ENCODE results near the gene SGCA. TPM values are rescaled to one million over a fixed set of nuclear protein-coding genes. Genes with fewer than 3 reads are reported as not detected.

SGCA gene
- total RNA-seq, 1 experiment from 2014 or later = not detected

- intact Hi-C loops (cut with micrococcal nuclease) = no loop called here
- no peaks in the 10 kb centered on the region for H4K20me1 ChIP-seq (ENCODE audit: low read length)
- DNase-seq = no peak
- H3K4me2 ChIP-seq (ENCODE audit: low read length) = no peak overlapping the region
- no peak overlapping the region for H2AFZ ChIP-seq (ENCODE audit: low read length)
- no peak overlapping the region for H3K9ac ChIP-seq (ENCODE audit: low read length)
- H3K27me3 ChIP-seq (ENCODE audit: low read length) = no peaks in the 10 kb centered on the region
- no peak overlapping the region for H3K27ac ChIP-seq (ENCODE audit: low read length)
- no peaks in the 10 kb centered on the region for H3K9me2 ChIP-seq (replicated peaks; ENCODE audit: low read length)
- no peaks in the 10 kb centered on the region for H3K9me3 ChIP-seq (ENCODE audit: low read length)
- POLR2A ChIA-PET (ENCODE audit: unreplicated experiment) = no interaction called here
- ATAC-seq = no peak
- H3K36me3 ChIP-seq (ENCODE audit: low read depth, low read length) = no peaks in the 10 kb centered on the region
- H3K4me1 ChIP-seq (ENCODE audit: insufficient read depth, low read length) = peaks cover 29% of the 10 kb centered on the region
- no TSS peak for BruUV-seq (replicated peaks)
- TF ChIP-seq EZH2phosphoT487 (IDR thresholded peaks at IDR 0.05; ENCODE audit: borderline replicate concordance, low read length) (no peak), CTCF (conservative IDR thresholded peaks at IDR 0.05; ENCODE audit: low read depth, low read length) (no peak), EZH2 (IDR thresholded peaks at IDR 0.05; ENCODE audit: low read length, unreplicated experiment) (no peak)
- H3K4me3 ChIP-seq (ENCODE audit: low read length) = no peak overlapping the region
- H3F3A ChIP-seq (ENCODE audit: low read length, unreplicated experiment) = no peaks in the 10 kb centered on the region
- H3K79me2 ChIP-seq (ENCODE audit: low read length) = no peaks in the 10 kb centered on the region
- CTCF ChIA-PET = no interaction called here
Observed at GRCh38 chr17:50167371-50167770, 1.6 kb downstream of the SGCA start.

GRCh38 chr17:50168319-50168718 is 2.5 kb downstream of the SGCA start:
- no peaks in the 10 kb centered on the region for H3K79me2 ChIP-seq (ENCODE audit: low read length)
- no peak overlapping the region for H3K27ac ChIP-seq (ENCODE audit: low read length)
- no peak overlapping the region for H3K4me3 ChIP-seq (ENCODE audit: low read length)
- no peaks in the 10 kb centered on the region for H3K27me3 ChIP-seq (ENCODE audit: low read length)
- H3K4me1 ChIP-seq (ENCODE audit: insufficient read depth, low read length) = peaks cover 29% of the 10 kb centered on the region
- intact Hi-C loops (cut with micrococcal nuclease) = no loop called here
- no peaks in the 10 kb centered on the region for H4K20me1 ChIP-seq (ENCODE audit: low read length)
- TF ChIP-seq EZH2phosphoT487 (IDR thresholded peaks at IDR 0.05; ENCODE audit: borderline replicate concordance, low read length) (no peak), EZH2 (IDR thresholded peaks at IDR 0.05; ENCODE audit: low read length, unreplicated experiment) (no peak), CTCF (conservative IDR thresholded peaks at IDR 0.05; ENCODE audit: low read depth, low read length) (no peak)
- no peaks in the 10 kb centered on the region for H3K36me3 ChIP-seq (ENCODE audit: low read depth, low read length)
- no peaks in the 10 kb centered on the region for H3K9me2 ChIP-seq (replicated peaks; ENCODE audit: low read length)
- H3K9ac ChIP-seq (ENCODE audit: low read length) = no peak overlapping the region
- no peaks in the 10 kb centered on the region for H3F3A ChIP-seq (ENCODE audit: low read length, unreplicated experiment)
- ATAC-seq (no peak), DNase-seq (no peak)
- no TSS peak for BruUV-seq (replicated peaks)
- H2AFZ ChIP-seq (ENCODE audit: low read length) = no peak overlapping the region
- ChIA-PET POLR2A (ENCODE audit: unreplicated experiment) (no interaction called here), CTCF (interaction anchor here (0.6 kb wide), 1 partner anchor 28 kb away, joined by 3 read pairs; no protein-coding TSS in a partner anchor)
- no peak overlapping the region for H3K4me2 ChIP-seq (ENCODE audit: low read length)
- no peaks in the 10 kb centered on the region for H3K9me3 ChIP-seq (ENCODE audit: low read length)

- no TSS peak for BruUV-seq (replicated peaks)
- H3K9ac ChIP-seq (ENCODE audit: low read length) = no peak overlapping the region; the same call in 1 of the 2 replicates
- peak overlapping the region; percentile 51 for H2AFZ ChIP-seq (ENCODE audit: low read length)
Observed at GRCh38 chr17:50169121-50169764, 3.4 kb downstream of the SGCA start.

More at GRCh38 chr17:50169121-50169764, 3.4 kb downstream of the SGCA start:
- Histone ChIP-seq H3K79me2 (ENCODE audit: low read length) (no peaks in the 10 kb centered on the region), H3K36me3 (ENCODE audit: low read depth, low read length) (no peaks in the 10 kb centered on the region), H3K27me3 (ENCODE audit: low read length) (no peaks in the 10 kb centered on the region), H3K27ac (ENCODE audit: low read length) (peak overlapping the region; percentile 51), H3K4me2 (ENCODE audit: low read length) (peak overlapping the region; percentile 64), H3K9me3 (ENCODE audit: low read length) (no peaks in the 10 kb centered on the region), H3K4me3 (ENCODE audit: low read length) (peak overlapping the region; percentile 21; the same call in 1 of the 2 replicates), H3K4me1 (ENCODE audit: insufficient read depth, low read length) (peaks cover 29% of the 10 kb centered on the region), H4K20me1 (ENCODE audit: low read length) (no peaks in the 10 kb centered on the region), H3F3A (ENCODE audit: low read length, unreplicated experiment) (no peaks in the 10 kb centered on the region), H3K9me2 (replicated peaks; ENCODE audit: low read length) (no peaks in the 10 kb centered on the region)
- ChIA-PET CTCF (interaction anchor here (0.6 to 1.5 kb wide), 10 partner anchors 9 to 121 kb away, joined by 3 to 19 read pairs (median 6); no protein-coding TSS in a partner anchor), POLR2A (ENCODE audit: unreplicated experiment) (interaction anchor here (0.6 kb wide), 1 partner anchor 128 kb away, joined by 34 read pairs; no protein-coding TSS in a partner anchor)
- TF ChIP-seq EZH2phosphoT487 (IDR thresholded peaks at IDR 0.05; ENCODE audit: borderline replicate concordance, low read length) (no peak), CTCF (conservative IDR thresholded peaks at IDR 0.05; ENCODE audit: low read depth, low read length) (peak; percentile 97), EZH2 (IDR thresholded peaks at IDR 0.05; ENCODE audit: low read length, unreplicated experiment) (no peak)
- ATAC-seq (peak; percentile 51), DNase-seq (peak; percentile 80)
- intact Hi-C loops (cut with micrococcal nuclease) = loop anchor here (1.0 kb wide), 1 partner anchor 29 kb away; no protein-coding TSS in a partner anchor
